Measurements from ENCODE around the gene C19orf73.

The C19orf73 gene

DNA sequence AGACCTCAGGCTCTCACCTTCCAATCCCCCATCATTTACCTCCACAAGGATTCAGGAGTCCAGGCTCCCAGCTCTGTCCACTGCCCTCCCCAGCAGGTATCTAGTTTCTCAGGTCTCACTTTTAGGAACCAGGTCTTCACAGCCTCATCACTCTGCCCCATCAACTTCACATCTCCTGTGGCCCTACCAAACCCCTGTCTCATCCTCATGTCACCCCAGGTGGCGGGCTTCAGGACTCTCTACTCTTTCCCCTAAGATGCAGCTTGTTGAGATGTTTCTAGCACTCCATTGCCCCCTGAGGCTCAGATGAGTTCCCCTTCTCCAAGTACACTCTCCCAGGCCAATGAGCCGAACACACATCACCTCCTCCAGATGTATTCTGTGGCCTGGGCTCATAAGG lies 1.9 kb upstream of the C19orf73 start:
- DNase-seq, result no peak

DNA sequence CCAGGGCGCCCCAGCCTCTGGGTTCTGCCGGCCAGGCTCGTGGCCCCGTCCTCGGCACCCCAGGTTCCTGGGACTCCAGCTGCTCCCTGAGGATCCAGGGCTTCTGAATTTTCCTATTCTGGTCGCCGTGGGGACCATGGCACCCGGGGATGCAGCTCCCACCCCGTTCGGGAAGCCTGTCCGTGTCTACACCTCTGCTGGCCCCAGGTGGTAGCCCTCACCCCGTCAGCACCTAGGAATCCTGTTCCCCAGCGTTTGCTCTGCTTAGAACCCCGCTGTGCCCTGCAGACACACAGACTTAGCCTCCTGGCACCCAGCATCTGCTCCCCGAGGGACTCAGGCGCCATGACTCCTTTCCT lies 1.4 kb upstream of the C19orf73 start:
- DNase-seq, result no peak

DNA sequence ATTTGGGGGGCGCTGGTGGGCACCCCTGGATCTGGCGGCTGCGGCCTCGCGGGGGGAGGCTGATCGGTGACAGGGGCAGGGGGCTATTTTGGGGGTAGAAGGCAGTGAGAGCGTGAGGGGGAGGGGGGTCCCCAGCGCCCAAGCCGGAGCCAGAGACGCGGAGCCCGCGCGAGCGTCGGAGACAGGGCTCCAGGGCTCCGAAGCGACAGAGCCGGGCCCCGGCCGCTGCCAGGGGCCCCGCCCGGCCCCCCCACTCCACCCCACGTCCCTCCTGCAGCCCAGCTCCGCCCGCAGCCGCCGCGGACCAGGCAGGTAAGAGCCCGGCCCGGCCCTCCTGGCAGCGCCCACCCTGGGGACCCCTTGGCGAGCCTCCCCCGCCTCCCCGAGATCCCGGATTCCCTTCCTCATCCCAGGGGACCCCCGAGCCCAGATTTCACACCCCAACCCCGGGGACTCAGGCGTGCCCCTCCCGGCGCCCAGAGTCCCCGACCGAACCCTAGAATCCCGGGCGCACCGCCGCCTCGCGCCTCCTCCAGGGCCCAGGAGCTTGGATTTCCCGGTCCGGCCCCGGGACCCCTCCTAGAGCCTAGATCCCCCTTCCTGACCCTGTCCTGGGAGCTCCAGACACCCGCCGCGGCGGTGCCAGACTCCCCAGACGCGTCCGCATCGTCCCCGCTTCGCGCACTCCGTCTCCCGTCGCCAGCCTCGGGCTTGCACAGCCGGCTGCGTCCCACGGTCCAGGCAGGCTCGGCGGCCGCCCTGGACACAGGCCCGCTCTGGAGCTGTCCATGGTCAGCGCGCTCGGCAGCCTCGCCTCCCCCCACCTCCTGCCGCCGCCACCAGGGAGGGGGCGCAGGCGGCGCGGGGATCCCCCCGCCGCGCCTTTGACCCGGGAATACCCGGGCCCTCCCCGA lies 725 bp upstream of the C19orf73 start, which contains the start of gene PPFIA3:
PPFIA3 (plus strand) TSS at position 134 of the 914 bp plus-strand sequence. CDS start 8,330 bp downstream, outside the sequence.
- DNase-seq, result no peak

DNA sequence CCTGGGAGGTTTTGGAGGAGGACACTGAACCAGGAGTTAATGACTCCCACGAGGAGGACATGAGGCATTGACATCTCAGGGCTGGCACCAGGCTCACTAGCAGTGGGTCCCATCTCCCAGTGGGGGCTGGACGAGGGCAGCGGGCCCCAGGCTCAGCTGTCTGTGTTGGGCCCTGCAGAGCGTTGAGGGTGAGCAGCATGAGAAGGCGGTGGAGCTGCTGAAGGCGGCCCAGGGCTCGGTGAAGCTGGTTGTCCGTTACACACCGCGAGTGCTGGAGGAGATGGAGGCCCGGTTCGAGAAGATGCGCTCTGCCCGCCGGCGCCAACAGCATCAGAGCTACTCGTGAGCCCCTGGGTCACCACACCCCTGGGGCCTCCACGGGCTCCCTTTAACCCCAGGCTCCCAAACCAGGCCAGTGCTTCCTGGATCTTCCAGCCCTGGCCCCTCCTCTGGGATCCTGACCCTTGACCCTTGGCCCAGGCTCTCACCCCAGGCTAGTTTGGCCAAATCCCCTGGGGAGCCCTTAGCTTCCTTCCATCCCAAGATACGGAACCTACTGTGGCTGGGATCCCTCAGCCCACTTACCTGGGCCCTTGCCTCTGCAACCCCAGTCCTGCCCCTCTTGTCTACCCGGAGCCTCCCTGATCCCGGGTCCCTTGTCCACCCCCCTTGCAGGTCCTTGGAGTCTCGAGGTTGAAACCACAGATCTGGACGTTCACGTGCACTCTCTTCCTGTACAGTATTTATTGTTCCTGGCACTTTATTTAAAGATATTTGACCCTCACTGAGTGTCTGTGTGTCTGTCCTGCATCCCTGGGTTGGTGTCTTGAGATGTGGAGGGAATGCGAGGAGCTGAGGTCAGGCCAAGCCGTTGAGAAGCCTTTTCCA lies 1.0 kb downstream of the C19orf73 start:
- no peak for DNase-seq

DNA sequence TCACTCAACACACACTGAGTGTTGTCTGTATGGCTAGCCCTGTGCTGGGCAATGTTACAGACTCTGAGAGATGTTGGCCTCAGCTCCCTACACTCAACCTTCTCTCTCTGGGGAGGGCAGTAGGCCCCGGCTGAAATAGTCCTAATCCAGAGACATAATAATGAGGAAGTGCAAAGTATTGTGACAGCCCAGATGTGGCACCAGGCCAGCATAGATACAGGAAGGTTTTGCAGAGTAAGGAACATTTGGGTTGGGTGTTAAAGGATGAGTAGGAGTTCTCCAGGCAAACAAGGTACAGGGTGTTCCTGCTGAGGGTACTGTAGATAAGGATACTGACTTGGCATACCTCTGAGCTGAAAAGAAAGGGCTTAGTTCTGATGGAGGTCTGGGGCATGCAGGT lies 2.4 kb downstream of the C19orf73 start:
- no peak for DNase-seq

DNA sequence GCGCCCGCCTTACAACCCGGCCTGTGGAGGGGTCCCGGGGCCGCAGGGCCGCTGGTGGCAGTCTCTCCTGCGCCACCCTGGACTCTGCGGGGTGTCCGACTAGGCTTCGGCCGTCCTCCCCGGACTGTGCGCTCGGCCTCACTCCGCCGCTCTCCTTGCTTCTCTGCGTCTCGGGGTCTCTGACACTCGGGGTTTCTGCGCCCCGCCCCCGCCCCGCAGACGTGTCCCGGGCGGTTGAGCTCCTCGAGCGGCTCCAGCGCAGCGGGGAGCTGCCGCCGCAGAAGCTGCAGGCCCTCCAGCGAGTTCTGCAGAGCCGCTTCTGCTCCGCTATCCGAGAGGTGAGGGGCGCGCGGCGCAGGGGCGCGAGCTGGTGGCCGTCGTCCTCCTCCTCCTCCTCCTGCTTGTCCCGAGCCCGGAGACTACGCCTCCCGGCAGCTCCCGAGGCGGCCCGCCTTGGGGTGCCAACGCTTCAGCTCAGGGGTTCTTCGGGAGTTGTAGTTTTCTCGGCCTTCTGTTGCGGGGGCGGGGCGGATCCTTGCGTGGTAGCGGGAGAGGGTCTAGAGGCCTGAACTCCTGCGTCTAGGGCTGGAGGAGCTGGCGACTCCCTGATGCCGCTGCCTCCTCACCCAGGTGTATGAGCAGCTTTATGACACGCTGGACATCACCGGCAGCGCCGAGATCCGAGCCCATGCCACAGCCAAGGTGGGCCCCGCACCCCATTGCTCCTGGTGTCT lies 4.1 kb downstream of the C19orf73 start:
- peak; percentile 31 for DNase-seq

DNA sequence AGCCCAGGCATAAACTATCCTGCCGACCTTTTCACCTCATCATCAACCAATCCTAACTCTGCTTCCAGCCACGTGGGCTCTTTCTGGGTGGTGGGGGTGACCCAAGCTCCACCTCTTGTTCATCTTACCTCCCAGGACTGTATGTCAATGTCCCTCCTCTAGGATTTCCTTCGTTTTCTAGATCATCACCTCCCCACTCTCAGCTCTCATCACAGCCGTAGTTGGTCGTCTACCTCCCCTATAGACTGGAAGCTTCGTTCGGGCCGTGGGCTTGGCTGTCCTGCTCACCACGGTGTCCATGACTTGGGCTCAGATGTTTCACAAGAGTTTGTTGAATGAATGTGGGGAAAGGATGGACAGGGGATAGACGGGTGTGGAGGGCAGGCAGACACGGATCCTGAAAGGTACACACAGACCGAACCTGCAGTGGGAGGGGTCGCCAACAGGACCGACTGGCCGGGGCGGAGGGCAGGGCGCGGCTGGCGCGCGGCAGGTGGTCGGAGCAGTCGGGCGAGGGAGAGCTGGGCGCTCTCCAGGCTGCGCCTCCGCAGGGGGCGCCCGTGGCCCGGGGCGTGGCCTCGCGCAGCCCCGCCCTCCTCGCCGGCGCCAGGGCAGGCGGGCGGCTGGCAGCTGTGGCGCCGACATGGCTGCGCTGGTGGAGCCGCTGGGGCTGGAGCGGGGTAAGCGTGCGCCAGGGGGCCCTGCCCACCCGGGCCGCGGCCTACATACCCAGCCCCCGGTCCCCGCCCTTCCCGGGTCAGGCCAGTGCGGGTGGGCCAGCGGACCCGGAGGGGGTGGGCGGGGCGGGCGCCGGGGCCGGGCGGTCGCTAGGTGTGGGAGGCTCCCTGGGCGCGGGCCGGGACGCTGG lies 4.9 kb downstream of the C19orf73 start, which contains the start of gene LIN7B:
LIN7B (plus strand) TSS at position 609 of the 868 bp plus-strand sequence; CDS start at position 644, 35 bp downstream.
- peak; percentile 62 for DNase-seq

DNA sequence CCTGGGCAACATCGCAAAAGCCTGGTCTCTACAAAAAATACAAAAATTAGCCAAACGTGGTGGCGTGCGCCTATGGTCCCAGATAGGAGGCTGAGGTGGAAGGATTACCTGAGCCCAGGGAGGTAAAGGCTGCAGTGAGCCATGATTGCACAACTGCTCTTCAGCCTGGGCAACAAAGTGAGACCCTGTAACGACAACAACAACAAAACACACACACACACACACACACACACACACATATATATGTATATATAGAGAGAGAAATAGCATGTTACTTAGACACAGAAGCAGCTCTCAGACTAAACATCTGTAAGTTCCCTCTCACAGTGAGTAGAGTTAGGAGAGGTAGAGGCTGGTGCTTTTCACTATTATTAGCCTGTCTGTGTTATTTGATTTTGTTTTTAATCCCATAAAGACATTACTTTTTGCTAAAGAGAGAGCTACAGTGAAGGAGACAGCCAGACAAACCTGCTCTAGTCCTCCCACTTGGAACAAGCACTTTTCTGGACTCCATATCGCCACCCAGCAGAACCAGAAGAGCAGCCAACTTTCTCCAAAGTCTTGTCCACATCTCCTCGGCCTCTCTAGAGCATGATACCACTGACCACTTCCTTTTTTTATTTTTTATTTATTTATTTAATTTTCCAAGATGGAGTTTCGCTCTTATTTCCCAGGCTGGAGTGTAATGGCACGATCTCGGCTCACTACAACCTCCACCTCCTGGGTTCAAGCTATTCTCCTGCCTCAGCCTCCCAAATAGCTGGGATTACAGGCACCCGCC lies 7.5 kb downstream of the C19orf73 start:
- no peak for DNase-seq

DNA sequence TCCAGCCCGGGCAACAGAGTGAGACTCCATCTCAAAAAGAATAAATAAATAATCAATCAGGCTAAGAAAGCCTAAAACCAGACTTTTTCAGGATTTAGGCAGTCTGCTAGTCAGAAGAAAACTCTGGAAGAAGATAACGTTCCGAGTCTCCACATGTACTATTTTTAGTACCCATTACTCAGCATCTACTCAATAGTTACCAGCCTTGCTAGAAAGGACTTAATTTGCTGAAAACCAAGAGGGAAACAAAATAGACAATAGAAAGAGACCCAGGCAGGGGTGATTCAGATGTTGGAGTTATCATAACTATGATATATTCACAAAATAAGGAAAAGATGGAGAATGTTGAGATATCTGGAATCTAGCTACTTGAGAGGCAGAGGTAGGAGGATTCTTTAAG lies 8.4 kb downstream of the C19orf73 start:
- no peak for DNase-seq

DNA sequence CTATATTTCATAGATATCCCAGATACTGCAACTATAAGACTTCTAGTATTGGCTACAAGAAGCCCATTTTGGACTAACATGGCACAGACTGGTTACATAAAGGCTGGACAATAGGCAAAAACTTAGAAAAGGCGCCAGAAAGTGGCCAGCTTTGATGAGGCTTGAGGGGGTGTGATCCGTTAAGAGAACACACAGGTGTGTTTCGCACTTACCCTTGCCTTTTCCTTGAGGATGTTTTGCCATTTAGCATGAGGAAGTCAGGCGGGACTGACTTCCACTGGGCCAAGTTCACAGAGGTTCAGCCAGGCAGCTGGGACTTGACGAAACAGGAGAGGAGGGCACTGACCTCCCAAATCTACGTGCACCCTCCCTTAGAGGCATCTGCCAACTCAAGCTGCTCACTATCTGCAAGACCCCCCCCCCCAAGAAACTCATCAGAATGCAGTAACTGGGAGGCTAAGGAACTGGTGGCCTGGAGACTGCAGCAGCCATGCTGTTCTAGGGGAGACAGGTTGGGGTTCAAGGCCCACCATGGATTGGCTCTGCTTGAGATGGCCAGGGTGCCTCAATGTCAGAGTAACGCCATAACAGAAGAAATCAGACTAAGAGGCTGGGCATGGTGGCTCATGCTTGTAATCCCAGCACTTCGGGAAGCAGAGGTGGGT lies 9.2 kb downstream of the C19orf73 start:
- DNase-seq, result no peak

DNA sequence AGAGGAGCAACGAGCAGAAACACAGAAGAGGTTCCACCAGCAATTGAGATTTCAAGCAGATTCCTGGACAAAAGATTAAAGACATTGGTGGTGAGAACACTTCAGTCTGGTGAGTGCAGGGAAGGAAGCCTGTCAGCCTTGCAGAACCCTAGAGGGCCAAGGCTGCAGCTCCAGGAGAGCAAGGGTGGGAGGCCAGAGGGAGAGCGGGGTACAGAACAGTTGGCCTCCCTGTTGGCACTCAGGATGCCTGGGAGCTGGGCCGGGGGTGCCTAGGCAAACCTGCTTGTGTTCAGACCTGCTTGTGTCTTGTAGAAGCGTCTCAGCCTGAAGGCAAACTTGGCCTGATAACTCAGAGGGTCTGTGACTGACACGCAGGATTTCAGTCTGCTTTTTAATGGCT lies 9.9 kb downstream of the C19orf73 start:
- no peak for DNase-seq

DNA sequence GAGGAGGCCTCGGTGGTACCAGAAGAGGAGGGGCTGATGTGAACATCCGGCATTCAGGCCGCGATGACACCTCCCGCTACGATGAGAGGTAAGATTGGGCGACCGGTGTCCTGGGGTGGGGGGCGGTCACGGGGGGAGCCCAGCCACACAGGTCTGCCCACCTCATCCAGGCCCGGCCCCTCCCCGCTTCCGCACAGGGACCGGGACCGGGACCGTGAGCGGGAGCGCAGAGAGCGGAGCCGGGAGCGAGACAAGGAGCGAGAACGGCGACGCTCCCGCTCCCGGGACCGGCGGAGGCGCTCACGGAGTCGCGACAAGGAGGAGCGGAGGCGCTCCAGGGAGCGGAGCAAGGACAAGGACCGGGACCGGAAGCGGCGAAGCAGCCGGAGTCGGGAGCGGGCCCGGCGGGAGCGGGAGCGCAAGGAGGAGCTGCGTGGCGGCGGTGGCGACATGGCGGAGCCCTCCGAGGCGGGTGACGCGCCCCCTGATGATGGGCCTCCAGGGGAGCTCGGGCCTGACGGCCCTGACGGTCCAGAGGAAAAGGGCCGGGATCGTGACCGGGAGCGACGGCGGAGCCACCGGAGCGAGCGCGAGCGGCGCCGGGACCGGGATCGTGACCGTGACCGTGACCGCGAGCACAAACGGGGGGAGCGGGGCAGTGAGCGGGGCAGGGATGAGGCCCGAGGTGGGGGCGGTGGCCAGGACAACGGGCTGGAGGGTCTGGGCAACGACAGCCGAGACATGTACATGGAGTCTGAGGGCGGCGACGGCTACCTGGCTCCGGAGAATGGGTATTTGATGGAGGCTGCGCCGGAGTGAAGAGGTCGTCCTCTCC lies 11.1 kb downstream of the C19orf73 start:
- no peak for DNase-seq

DNA sequence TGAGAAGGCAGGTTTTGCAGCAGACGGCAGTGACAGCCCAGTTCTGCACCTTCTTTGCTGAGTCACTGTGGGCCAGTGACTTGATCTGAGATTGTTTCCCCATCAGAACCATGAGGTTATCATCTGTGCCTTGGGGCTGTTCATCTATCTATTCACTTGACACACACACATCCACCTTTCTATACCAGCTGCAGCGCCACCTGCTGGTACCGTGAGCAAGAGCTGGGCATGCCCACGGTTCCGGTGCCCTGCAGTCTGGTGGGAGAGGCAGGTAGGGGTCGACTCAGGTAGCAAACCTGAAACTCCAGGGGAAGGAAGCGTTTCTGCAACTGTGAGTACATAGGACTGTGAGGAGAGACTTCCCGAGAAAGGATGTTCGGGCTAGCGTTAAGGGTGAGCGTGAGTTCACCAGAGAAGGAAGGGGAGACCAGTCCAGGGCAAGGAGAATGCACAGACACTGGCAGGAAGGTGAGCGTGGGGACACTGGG lies 12.3 kb downstream of the C19orf73 start:
- peak; percentile 50 for DNase-seq

DNA sequence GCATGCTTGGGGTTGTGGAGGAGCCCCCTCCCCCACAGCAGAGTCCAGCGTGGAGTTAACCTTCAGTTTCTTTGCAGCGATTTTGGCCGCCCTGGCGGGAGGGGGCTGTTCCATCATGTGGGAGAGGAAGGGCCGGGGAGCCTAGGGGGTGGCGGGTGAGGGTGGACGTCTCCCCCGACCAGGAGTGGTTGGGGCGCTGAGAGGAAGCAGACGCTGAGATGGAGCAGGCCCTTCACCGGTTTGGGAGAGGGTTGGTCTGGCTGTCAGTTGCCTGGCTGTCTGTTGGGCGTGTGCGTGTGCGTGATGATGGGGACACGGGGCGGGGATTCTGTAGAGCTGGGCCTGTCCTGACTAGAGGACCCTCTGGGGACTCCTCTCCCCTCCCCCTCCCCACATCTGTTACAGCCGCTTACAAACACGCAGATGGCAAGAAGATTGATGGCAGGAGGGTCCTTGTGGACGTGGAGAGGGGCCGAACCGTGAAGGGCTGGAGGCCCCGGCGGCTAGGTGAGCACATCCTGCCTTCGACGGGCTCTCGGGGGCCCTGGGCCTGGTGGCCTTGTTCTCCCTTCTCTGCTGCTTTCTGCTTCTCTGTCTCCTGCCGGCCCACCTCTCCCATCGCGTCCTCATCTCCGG lies 14.6 kb downstream of the C19orf73 start:
- no peak for DNase-seq

DNA sequence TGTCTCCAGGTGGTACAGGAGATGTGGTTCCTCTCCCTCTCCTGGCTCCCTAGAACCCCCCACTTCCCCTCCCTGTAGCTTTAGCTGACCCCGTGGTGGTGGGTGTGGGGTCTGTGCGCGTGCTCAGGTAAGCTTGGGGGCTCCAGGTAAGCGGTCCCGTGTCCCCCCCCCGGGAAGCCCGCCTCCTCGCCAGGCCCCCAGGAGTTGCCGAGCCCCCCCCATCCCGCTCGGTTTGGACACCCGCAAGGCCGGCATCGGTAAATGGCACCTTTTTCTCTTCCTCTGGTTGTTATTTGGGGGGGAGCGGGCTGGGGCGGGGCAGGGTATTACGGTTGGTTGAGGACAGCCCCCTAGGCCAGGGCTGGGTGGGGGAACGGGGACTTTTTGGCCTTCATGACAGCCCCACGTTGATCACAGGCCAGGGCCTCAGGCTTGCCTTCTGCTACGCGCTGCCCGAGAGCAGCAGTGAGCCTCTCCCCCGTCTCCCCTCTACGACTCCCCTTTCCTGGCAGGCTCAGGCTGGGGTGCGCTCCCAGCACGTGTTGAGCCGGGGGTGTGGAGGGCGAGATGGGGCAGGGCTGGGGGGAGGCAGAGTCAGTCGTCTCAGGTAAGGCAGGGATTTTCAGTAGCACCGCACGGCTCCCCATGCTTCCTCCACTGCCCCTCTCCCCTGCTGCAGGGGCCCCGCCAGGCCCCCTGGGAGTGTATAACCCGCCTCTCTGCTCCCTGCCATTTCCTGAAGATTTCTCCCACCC lies 15.4 kb downstream of the C19orf73 start:
- DNase-seq, result no peak

DNA sequence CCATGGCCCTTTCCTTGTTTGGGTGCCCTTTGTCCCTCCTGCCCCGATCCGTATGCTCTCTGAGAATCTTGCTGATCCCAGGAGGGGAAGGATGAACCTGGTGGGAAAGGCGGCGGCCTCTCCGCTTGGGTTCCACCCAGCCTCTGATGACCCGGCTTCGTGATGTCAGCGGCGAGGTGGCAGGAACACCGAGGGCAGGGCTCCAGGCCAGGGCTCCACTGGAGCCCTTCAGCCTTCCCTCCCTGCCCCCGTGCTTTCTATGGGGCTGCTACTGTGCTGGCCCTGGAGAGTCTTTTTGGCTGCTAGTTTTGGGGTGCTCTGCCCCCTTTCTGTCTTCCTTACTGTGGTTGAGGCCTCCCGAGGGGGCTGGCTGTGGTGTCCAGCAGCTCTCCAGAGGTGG lies 16.6 kb downstream of the C19orf73 start:
- DNase-seq, result no peak

DNA sequence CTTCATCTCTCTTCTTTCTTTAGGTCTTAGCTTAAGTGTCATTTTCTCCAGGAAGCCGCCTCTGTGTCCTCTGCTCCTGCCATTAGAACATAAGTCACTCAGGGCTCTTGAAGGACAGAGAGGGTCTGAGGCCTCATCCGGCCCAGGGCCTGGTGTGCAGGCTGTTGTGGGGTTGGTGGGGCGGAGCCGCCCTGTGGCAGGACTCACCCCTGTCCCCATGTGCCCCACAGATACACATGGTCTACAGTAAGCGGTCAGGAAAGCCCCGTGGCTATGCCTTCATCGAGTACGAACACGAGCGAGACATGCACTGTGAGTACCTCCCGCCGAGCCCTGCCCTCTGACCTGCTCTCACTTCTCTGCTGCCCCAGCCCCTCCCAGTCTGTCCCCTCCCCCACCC lies 17.8 kb downstream of the C19orf73 start:
- no peak for DNase-seq

DNA sequence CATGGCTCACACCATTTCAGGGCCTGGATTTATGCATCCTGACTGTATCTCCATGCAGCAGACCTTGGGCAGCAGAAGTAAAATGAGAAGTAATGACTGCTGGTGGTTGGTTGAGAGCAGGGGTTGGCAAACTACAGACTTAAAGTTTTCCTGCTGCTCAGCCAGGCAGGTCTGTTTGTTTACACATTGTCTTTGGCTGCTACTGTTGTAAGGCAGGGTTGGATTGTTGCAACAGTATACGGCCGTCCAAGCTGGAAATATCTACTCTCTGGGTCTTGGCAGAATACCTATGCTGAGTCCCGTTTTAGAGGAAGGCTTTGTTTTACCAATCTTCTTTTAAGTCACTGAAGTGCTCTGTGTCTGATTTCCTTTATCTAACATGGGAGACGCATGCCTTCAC lies 20.1 kb downstream of the C19orf73 start:
- no peak for DNase-seq
